Measurements from ENCODE around the gene TBL1Y.

The TBL1Y gene

DNA sequence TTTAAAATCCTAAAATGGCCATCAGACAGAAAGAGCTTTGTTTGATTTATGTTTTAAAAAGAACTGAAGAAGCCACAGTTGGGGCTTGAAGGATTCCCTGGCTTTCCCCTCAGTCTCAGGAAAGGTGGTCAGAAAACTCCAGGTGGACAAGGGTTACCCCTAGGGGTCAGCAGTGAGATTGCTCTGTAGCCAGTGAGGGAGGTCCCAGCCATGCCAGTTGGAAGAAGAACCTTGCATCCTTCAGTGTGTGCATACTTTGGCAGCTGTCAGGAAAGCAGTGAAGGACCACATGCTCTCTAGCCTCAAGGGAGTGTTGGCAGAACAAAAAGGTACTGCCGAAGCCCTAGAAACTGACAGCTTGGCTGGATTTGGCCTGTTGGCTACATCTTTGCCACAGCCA is 182.3 kb downstream of the TBL1Y start:
- no peak for DNase-seq

DNA sequence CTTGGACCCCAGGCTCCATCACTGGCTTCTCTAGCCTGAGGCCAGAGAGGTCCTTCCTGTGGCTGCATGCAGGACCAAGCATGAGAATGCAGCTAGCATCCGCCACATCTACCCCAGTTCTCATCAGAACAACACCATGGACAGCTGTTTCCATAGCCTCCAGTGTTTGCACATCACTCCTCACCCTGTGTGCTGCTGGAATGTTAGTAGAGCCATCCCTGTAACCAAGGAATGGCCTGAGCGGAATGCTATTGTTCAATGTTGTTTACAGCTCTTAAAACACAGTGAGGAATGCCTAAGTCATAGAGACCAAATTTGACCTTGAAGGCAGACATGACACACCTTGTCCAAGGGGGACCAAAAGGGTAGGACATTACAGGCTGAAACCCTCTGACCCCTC is 183.9 kb downstream of the TBL1Y start:
- no peak for DNase-seq

DNA sequence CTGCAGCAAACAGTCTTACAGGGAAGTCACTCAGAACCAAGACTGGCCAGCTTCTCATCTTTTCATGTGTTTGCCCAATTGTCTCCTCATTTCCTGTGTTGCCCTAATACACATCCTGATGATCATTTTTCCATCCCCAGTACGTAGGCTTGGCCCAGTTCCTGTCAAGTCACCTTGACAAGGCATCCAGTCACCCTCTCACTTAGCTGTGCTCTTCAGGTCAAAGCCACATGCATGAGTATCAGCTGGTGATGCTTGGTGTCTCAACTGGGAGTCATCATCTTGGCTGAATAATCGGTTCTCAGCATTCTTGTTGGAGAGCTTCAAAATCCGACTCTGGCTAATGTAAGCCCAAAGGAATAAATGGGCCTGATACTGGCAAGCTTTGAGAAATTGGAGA is 186.5 kb downstream of the TBL1Y start:
- DNase-seq: no peak

DNA sequence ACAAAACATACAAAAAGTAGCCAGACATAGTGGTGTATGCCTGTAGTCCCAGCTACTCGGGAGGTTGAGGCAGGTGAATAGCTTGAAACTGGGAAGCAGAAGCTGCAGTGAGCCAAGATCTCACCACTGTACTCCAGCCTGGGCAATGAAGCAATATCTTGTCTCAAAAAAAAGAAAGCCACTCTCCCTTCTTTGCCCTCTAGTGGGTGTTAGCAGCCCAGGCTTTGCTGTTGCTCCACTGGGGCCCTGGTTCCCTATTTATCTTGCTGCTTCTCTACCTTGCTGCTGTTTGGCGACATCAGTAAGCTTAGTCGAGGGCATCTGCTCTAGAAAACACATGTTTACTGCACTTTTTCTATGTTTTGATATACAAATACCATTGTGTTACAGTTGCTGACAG is 189.2 kb downstream of the TBL1Y start:
- DNase-seq: no peak

DNA sequence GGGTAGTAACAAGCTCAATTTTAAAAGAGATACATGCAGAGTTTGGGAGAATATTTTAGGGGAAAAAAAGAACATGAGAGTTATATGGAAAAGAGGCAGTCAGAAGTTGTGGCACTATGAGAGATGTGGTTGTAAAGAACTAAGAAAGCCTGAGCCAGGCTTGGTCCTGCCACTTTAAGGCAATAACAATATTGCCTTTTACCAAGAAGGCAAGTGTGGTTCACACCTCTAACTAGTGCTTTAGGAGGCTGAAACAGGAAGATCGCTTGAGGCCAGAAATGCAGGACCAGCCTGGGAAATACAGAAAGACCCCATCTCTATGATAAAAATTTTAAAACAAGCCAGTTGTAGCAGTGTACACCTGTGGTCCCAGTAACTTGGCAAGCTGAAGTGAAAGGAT is 192.2 kb downstream of the TBL1Y start:
- no peak for DNase-seq

DNA sequence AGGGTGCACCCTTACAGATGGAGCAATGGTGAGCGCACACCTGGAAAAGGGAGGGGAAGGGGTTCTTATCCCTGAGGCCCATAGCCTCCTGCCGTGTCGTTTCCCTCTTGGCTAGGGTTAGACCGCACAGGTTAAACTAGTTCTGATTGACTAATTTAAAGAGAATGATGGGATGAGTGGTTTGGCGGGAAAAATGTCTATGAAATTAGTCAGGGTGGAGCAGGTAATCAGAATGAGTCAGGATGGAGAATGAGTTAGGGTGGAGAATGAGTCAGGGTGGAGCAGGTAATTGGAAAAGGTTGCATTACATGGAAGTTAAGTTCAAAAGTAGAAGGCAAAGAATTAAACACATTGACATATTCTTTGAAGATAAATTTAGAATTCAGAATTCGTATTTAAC is 196.7 kb downstream of the TBL1Y start:
- DNase-seq: no peak

DNA sequence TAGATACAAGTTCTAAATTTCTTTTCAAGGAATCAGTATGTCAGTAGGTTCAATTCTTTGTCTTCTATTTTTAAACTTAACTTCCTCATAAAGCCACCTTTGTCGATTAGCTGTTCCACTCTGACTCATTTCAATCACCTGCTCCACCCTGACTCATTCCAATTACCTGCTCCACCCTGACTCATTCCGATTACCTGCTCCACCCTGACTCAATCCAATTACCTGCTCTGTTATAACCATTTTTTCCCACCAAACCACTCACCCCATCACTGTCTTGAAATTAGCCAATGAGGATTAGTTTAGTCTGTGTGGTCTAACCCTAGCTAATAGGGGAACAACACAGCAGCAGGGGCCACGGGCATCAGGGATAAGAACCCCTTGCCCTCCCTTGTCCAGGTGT is 199.6 kb downstream of the TBL1Y start:
- no peak for DNase-seq

DNA sequence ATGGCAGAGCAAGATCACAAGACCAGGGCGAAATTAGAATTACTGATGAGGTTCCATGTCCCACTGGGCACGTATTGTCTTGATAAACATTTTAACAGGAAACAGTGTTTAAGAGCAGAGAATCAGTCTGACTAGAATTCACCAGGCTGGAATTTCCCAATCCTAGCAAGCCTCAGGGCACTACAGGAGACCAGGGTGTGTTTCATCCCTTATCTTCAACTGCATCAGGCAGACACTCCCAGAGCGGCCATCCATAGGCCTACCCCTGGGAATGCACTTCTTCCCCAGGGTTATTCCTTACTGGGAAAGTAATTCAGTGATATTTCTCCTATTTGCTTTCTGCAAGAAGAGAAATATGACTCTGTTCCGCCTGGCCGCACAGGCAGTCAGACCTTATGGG is 205.4 kb downstream of the TBL1Y start:
- no peak for DNase-seq

DNA sequence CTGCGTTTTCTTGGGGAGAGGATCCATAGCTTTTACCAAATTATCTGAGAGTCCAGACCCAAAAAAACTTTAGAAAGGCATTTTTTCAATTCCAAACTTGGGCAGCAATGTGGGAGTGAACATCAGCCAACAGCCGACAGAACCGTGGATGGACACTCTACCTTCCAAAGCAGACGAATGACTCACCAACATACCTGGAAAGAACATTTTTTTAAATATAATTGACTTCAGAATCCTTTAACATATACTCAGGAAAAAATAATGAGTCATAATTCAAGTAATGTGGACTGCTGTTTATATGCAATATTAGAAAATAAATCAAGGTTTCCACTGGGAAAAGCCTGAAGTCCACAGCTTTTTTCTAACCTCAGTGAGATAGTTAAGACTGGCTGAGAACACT is 211.7 kb downstream of the TBL1Y start:
- DNase-seq: no peak

DNA sequence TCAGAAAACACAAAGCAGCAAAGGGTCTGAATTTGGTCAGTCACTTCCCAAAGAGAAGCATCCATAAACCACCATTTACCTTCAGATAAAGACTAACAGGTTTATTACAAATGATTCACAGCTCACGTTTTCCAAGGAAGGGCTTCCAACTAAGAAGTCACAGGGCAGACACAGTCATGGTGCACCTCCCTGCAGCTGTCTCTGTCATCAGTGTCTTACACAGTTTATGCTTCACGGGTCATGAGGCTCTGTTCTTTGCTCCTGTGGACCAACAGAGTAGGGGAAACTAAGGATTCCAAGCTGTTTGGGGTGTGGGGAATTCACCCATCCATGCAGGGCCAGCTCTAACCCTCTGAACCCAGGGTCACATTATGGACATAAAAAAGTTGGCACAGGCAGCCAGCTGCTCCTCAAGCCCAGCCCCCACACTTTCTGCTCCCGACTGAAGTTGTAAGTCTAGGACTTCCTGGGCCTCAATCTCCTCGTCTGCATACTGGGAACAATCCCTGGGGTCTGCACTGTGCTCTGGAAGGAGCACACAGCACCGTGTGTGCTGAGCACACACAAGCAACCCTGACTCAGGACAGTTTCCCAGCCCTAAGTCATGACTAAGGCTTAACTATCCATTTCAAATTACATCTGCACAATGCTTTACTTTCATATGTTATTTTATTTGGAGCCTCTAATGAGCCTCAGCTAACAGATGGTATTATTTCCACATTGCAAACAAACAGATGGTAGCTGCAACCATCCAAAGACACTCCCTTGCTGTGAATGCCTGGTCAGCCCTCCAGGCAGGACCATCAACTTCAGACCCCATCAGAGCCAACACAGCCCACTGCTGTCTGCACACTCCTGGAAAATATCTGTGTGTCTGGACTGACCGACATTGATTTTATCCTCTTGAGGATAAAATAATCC is 214.9 kb downstream of the TBL1Y start:
- no peak for DNase-seq

DNA sequence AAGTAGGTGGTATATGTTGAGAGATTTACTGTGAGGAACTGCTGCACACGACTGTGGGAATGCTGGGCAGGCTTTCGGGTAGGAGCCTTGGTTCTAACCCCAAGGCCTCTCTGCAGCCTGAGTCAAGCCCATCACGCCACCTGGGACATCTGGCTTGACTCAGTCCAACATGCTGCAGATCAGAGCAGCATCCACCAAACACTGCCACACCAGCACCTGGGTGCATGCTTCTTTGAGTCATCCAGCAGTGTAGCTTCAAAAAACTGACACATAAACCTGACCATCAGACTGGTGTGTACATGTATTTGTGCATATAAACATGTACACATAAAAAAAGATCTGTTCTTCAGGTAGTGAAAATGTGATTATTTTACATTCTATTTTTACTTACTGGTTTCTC is 217.7 kb downstream of the TBL1Y start:
- DNase-seq: no peak
